BE2C (cell line): Measurements from ENCODE around the gene TMEM120A.
A peak's percentile ranks its signal among the peaks of the same experiment; 100 is the strongest.

ENCODE experiments used
- DNase-seq: peaks from one replicate; pipeline ENCODE4 v3.0.0-alpha.2; 2020
- H3K27me3 ChIP-seq: fragments of 250-450 bp; sonication (Bioruptor Pico); 2 replicates; pipeline ENCODE4 v1.5.1; 2020; ENCODE audit warnings: mild to moderate bottlenecking
- H3K36me3 ChIP-seq: fragments of 250-450 bp; sonication (Bioruptor Pico); 2 replicates; pipeline ENCODE4 v1.5.1; 2020; ENCODE audit warnings: mild to moderate bottlenecking
- H3K4me1 ChIP-seq: fragments of 250-450 bp; sonication (Bioruptor Pico); 2 replicates; pipeline ENCODE4 v1.5.1; 2020
- H3K4me3 ChIP-seq: 2 replicates; pipeline ENCODE4 v1.5.1; 2011; ENCODE audit warnings: low read depth, low read length
- H3K9me3 ChIP-seq: fragments of 250-450 bp; sonication (Bioruptor Pico); 2 replicates; pipeline ENCODE4 v1.5.1; 2020
- CTCF ChIP-seq: IDR thresholded peaks from 2 replicates; pipeline ENCODE4 v1.5.1; 2012; ENCODE audit warnings: mild to moderate bottlenecking, low read depth, low read length

TMEM120A gene

GRCh38 chr7:75968012-75968411, 26.4 kb downstream of the TMEM120A start:
- Histone ChIP-seq H3K4me1 (peaks cover 25% of the 10 kb centered on the region), H3K4me3 (no peak overlapping the region), H3K36me3 (peaks cover 3% of the 10 kb centered on the region), H3K9me3 (no peaks in the 10 kb centered on the region), H3K27me3 (no peaks in the 10 kb centered on the region)
- no peak for TF ChIP-seq CTCF
- DNase-seq, result no peak

GRCh38 chr7:75967487-75967997, 26.9 kb downstream of the TMEM120A start:
- TF ChIP-seq CTCF, result no peak
- H3K4me1 ChIP-seq, result peaks cover 30% of the 10 kb centered on the region
- H3K27me3 ChIP-seq, result no peaks in the 10 kb centered on the region
- H3K4me3 ChIP-seq, result no peak overlapping the region
- DNase-seq, result no peak
- no peaks in the 10 kb centered on the region for H3K9me3 ChIP-seq
- H3K36me3 ChIP-seq, result peaks cover 3% of the 10 kb centered on the region

- TF ChIP-seq CTCF, result no peak
- Histone ChIP-seq H3K27me3 (no peaks in the 10 kb centered on the region), H3K4me1 (peaks cover 31% of the 10 kb centered on the region), H3K9me3 (no peaks in the 10 kb centered on the region), H3K4me3 (no peak overlapping the region), H3K36me3 (peaks cover 3% of the 10 kb centered on the region)
- DNase-seq, result no peak
Measured at GRCh38 chr7:75967055-75967454, 27.3 kb downstream of the TMEM120A start.

GRCh38 chr7:75966190-75966961, 28.0 kb downstream of the TMEM120A start:
- H3K4me3 ChIP-seq, result no peak overlapping the region
- no peaks in the 10 kb centered on the region for H3K27me3 ChIP-seq
- DNase-seq, result peak; percentile 70
- H3K4me1 ChIP-seq, result peaks cover 31% of the 10 kb centered on the region
- H3K9me3 ChIP-seq, result no peaks in the 10 kb centered on the region
- no peak for TF ChIP-seq CTCF
- peaks cover 3% of the 10 kb centered on the region for H3K36me3 ChIP-seq

GRCh38 chr7:75965617-75966016, 28.8 kb downstream of the TMEM120A start:
- Histone ChIP-seq H3K36me3 (peaks cover 3% of the 10 kb centered on the region), H3K9me3 (no peaks in the 10 kb centered on the region), H3K4me1 (peaks cover 31% of the 10 kb centered on the region), H3K27me3 (no peaks in the 10 kb centered on the region), H3K4me3 (no peak overlapping the region)
- no peak for TF ChIP-seq CTCF
- DNase-seq, result no peak

GRCh38 chr7:75963381-75963995, 30.9 kb downstream of the TMEM120A start:
- Histone ChIP-seq H3K9me3 (no peaks in the 10 kb centered on the region), H3K4me1 (peaks cover 26% of the 10 kb centered on the region), H3K36me3 (peaks cover 7% of the 10 kb centered on the region), H3K4me3 (no peak overlapping the region), H3K27me3 (no peaks in the 10 kb centered on the region)
- TF ChIP-seq CTCF, result no peak
- no peak for DNase-seq
